ENCODE data around the gene ZNF425.

Gene ZNF425

GRCh38 chr7:149104214-149104613, 21.9 kb downstream of the ZNF425 start:
- no peak overlapping the region for H2AFZ ChIP-seq (ENCODE audit: low read length)
- H3K9me2 ChIP-seq (replicated peaks; ENCODE audit: low read depth, low read length), result no peaks in the 10 kb centered on the region
- no peaks in the 10 kb centered on the region for H4K20me1 ChIP-seq (ENCODE audit: insufficient read depth, low read length, poor library complexity, severe bottlenecking)
- no peak overlapping the region for H3K4me3 ChIP-seq (ENCODE audit: low read length, poor library complexity, severe bottlenecking)
- H3K9me3 ChIP-seq (ENCODE audit: insufficient read depth, low read depth, low read length), result no peaks in the 10 kb centered on the region
- no peak overlapping the region for H3K4me2 ChIP-seq (ENCODE audit: low read depth, low read length, poor library complexity, severe bottlenecking)
- no peaks in the 10 kb centered on the region for H3F3A ChIP-seq (ENCODE audit: low read depth)
- H3K27me3 ChIP-seq (ENCODE audit: insufficient read depth, low read length, poor library complexity, severe bottlenecking), result no peaks in the 10 kb centered on the region
- H3K79me2 ChIP-seq (ENCODE audit: insufficient read depth, low read length), result no peaks in the 10 kb centered on the region
- H3K9ac ChIP-seq (ENCODE audit: low read depth, low read length, poor library complexity, severe bottlenecking), result no peak overlapping the region
- TF ChIP-seq CTCF (conservative IDR thresholded peaks at IDR 0.05; ENCODE audit: low read length) (no peak), EZH2phosphoT487 (IDR thresholded peaks at IDR 0.05; ENCODE audit: borderline replicate concordance) (no peak)
- no peaks in the 10 kb centered on the region for H3K36me3 ChIP-seq (ENCODE audit: insufficient read depth, low read length)
- H3K4me1 ChIP-seq (ENCODE audit: insufficient read depth, low read length, poor library complexity, severe bottlenecking), result no peaks in the 10 kb centered on the region

- no peak overlapping the region for H3K4me3 ChIP-seq (ENCODE audit: low read length, poor library complexity, severe bottlenecking)
- no peak overlapping the region for H3K9ac ChIP-seq (ENCODE audit: low read depth, low read length, poor library complexity, severe bottlenecking)
- no peak overlapping the region for H3K4me2 ChIP-seq (ENCODE audit: low read depth, low read length, poor library complexity, severe bottlenecking)
- H3K4me1 ChIP-seq (ENCODE audit: insufficient read depth, low read length, poor library complexity, severe bottlenecking), result no peaks in the 10 kb centered on the region
- no peak for TF ChIP-seq EZH2phosphoT487 (IDR thresholded peaks at IDR 0.05; ENCODE audit: borderline replicate concordance)
- no peak for TF ChIP-seq CTCF (conservative IDR thresholded peaks at IDR 0.05; ENCODE audit: low read length)
- no peaks in the 10 kb centered on the region for H3K79me2 ChIP-seq (ENCODE audit: insufficient read depth, low read length)
- no peaks in the 10 kb centered on the region for H3K9me3 ChIP-seq (ENCODE audit: insufficient read depth, low read depth, low read length)
- H2AFZ ChIP-seq (ENCODE audit: low read length), result no peak overlapping the region
- no peaks in the 10 kb centered on the region for H3K27me3 ChIP-seq (ENCODE audit: insufficient read depth, low read length, poor library complexity, severe bottlenecking)
- no peaks in the 10 kb centered on the region for H3F3A ChIP-seq (ENCODE audit: low read depth)
- H3K36me3 ChIP-seq (ENCODE audit: insufficient read depth, low read length), result no peaks in the 10 kb centered on the region
- H3K9me2 ChIP-seq (replicated peaks; ENCODE audit: low read depth, low read length), result no peaks in the 10 kb centered on the region
- H4K20me1 ChIP-seq (ENCODE audit: insufficient read depth, low read length, poor library complexity, severe bottlenecking), result no peaks in the 10 kb centered on the region
Observed at GRCh38 chr7:149103424-149103823, 22.7 kb downstream of the ZNF425 start.

GRCh38 chr7:149102666-149103065, 23.5 kb downstream of the ZNF425 start:
- no peak overlapping the region for H2AFZ ChIP-seq (ENCODE audit: low read length)
- H3K36me3 ChIP-seq (ENCODE audit: insufficient read depth, low read length), result no peaks in the 10 kb centered on the region
- H4K20me1 ChIP-seq (ENCODE audit: insufficient read depth, low read length, poor library complexity, severe bottlenecking), result no peaks in the 10 kb centered on the region
- no peak for TF ChIP-seq EZH2phosphoT487 (IDR thresholded peaks at IDR 0.05; ENCODE audit: borderline replicate concordance)
- no peak for TF ChIP-seq CTCF (conservative IDR thresholded peaks at IDR 0.05; ENCODE audit: low read length)
- H3F3A ChIP-seq (ENCODE audit: low read depth), result no peaks in the 10 kb centered on the region
- no peaks in the 10 kb centered on the region for H3K9me2 ChIP-seq (replicated peaks; ENCODE audit: low read depth, low read length)
- no peak overlapping the region for H3K4me2 ChIP-seq (ENCODE audit: low read depth, low read length, poor library complexity, severe bottlenecking)
- H3K4me1 ChIP-seq (ENCODE audit: insufficient read depth, low read length, poor library complexity, severe bottlenecking), result no peaks in the 10 kb centered on the region
- H3K27me3 ChIP-seq (ENCODE audit: insufficient read depth, low read length, poor library complexity, severe bottlenecking), result no peaks in the 10 kb centered on the region
- H3K9me3 ChIP-seq (ENCODE audit: insufficient read depth, low read depth, low read length), result no peaks in the 10 kb centered on the region
- H3K9ac ChIP-seq (ENCODE audit: low read depth, low read length, poor library complexity, severe bottlenecking), result no peak overlapping the region
- H3K79me2 ChIP-seq (ENCODE audit: insufficient read depth, low read length), result no peaks in the 10 kb centered on the region
- no peak overlapping the region for H3K4me3 ChIP-seq (ENCODE audit: low read length, poor library complexity, severe bottlenecking)
